GM23248 (cell line): ENCODE data around the gene POT1.

Experiments used
- EZH2 ChIP-seq: fragments of 200-600 bp; sonication (generic); IDR thresholded peaks from 2 replicates; pipeline ENCODE4 v1.6.1; 2018; ENCODE audit warnings: antibody characterized with exemption, mild to moderate bottlenecking; ENCODE audit not compliant: insufficient read depth, poor library complexity, severe bottlenecking
- EZH2phosphoT487 ChIP-seq: fragments of 200-600 bp; sonication (generic); IDR thresholded peaks from 2 replicates; pipeline ENCODE4 v1.6.1; 2018; ENCODE audit warnings: antibody characterized with exemption, moderate library complexity, mild to moderate bottlenecking, low read depth; ENCODE audit not compliant: insufficient read depth

GRCh38 chr7:124909808-124910207, 19.8 kb downstream of the POT1 start:
- no peak for TF ChIP-seq EZH2
- TF ChIP-seq EZH2phosphoT487 = no peak
